Muscle layer of colon (tissue), 2 donors: Measurements from ENCODE around the gene SLX4IP.

Experiments used
- H3K27ac ChIP-seq: one replicate; pipeline ENCODE4 v1.7.0; 2013; ENCODE audit warnings: low read depth, mild to moderate bottlenecking, low read length, moderate library complexity
- H3K27me3 ChIP-seq, 2 donors: one replicate each; pipeline ENCODE4 v1.7.0; 2013; ENCODE audit warnings: low read length in 2 of 2, mild to moderate bottlenecking in 2 of 2; ENCODE audit not compliant: insufficient read depth in 2 of 2, control insufficient read depth in 1 of 2
- H3K36me3 ChIP-seq: one replicate; pipeline ENCODE4 v1.7.0; 2013; ENCODE audit warnings: mild to moderate bottlenecking, low read length; ENCODE audit not compliant: insufficient read depth
- H3K4me1 ChIP-seq: one replicate; pipeline ENCODE4 v1.7.0; 2013; ENCODE audit warnings: mild to moderate bottlenecking, low read length; ENCODE audit not compliant: insufficient read depth
- H3K4me3 ChIP-seq, 2 donors: one replicate each; pipeline ENCODE4 v1.7.0; 2013; ENCODE audit warnings: low read length in 2 of 2, low read depth in 1 of 2, mild to moderate bottlenecking in 1 of 2, moderate library complexity in 1 of 2
- H3K9ac ChIP-seq: one replicate; pipeline ENCODE4 v1.7.0; 2013; ENCODE audit warnings: low read length
- H3K9me3 ChIP-seq: one replicate; pipeline ENCODE4 v1.7.0; 2013; ENCODE audit warnings: mild to moderate bottlenecking, low read length
- donor health status: abdominal sarcoma.
- donor health status: Adenocarcinoma of cecum.

SLX4IP gene

DNA sequence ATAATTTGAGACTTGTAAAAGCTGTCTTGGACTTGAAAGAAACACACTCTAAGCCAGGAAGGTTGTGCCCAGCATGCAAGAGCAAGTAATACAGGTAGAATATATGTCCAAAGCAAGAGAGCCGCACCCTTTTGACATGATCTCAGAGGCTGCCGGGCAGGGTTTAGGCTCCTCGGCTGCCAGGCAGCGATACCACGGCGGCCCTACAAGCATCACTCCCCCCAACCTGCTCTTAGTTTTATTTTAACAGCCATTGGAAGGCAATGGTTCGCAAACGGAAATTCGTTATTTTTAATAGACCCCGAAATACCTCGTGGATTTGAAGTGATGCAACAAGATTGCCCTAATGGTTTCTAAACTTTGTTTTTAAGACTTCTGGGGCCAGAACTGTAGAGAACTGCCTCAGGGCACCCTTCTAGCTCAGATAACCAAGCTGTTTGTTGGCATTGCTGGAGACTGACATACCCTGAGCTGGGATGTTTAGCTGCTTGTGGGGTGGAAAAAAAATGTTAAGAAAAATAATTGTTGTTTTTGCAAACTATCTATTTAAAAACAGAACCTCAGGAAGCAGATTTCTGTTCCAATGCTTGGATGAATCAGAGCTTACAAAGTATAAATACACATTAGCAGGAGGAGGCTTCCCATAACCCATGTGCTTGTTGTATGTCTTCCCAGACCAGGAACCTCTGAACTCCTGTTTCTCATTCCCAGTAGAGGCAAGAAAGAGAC, 199.7 kb downstream of the SLX4IP start:
- Histone ChIP-seq H3K4me3 (no peak overlapping the region), H3K27me3 (no peaks in the 10 kb centered on the region), H3K4me1 (peaks cover 57% of the 10 kb centered on the region), H3K9me3 (no peaks in the 10 kb centered on the region), H3K9ac (no peak overlapping the region), H3K36me3 (peaks cover 9% of the 10 kb centered on the region), H3K27ac (no peak overlapping the region)

GRCh38 chr20:10635476-10636208, 200.5 kb downstream of the SLX4IP start:
- Histone ChIP-seq H3K27ac (peak overlapping the region; percentile 54), H3K27me3 (no peaks in the 10 kb centered on the region), H3K9me3 (no peaks in the 10 kb centered on the region), H3K4me1 (peaks cover 57% of the 10 kb centered on the region), H3K36me3 (peaks cover 17% of the 10 kb centered on the region), H3K4me3 (no peak overlapping the region), H3K9ac (no peak overlapping the region)

DNA sequence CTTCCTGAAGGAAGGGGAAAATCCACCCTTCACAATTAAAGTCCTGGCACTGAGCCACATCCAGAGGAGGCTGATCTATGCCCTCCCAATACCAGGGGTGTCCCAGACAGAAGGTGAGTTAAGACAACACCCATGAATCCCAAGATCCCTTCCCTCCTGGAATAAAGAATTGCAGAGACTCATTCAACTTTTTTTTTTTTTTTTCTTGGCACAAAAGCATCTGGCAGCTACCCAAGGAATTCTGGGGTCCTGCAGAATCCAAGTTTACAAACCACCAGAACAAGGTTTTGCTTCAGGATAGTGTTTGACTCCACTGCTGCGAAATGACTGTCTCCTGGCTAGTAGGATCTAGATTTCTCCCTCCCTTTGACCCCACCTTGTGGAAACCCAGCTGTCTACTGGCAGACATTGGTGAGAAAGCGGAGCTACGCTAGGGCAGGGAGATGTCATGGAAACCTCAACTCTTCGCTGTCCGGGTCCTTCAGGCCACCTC, 201.3 kb downstream of the SLX4IP start:
- H3K9me3 ChIP-seq = no peaks in the 10 kb centered on the region
- H3K36me3 ChIP-seq = peaks cover 24% of the 10 kb centered on the region
- H3K27ac ChIP-seq = peak overlapping the region; percentile 54
- H3K9ac ChIP-seq = no peak overlapping the region
- peak overlapping the region in 1 of 2 donors; percentile 15 for H3K4me3 ChIP-seq
- no peaks in the 10 kb centered on the region for H3K27me3 ChIP-seq
- peaks cover 57% of the 10 kb centered on the region for H3K4me1 ChIP-seq

GRCh38 chr20:10637031-10637559, 202.0 kb downstream of the SLX4IP start:
- peak overlapping the region; percentile 54 for H3K27ac ChIP-seq
- H3K27me3 ChIP-seq = no peaks in the 10 kb centered on the region
- peaks cover 57% of the 10 kb centered on the region for H3K4me1 ChIP-seq
- no peak overlapping the region for H3K9ac ChIP-seq
- H3K4me3 ChIP-seq = peak overlapping the region in 1 of 2 donors; percentile 15
- H3K9me3 ChIP-seq = no peaks in the 10 kb centered on the region
- H3K36me3 ChIP-seq = peaks cover 32% of the 10 kb centered on the region

- no peaks in the 10 kb centered on the region for H3K27me3 ChIP-seq
- H3K9ac ChIP-seq = no peak overlapping the region
- H3K36me3 ChIP-seq = peaks cover 36% of the 10 kb centered on the region
- H3K4me3 ChIP-seq = no peak overlapping the region
- H3K27ac ChIP-seq = peak overlapping the region; percentile 54
- H3K9me3 ChIP-seq = no peaks in the 10 kb centered on the region
- H3K4me1 ChIP-seq = peaks cover 55% of the 10 kb centered on the region
These were observed 202.5 kb downstream of the SLX4IP start for GRCh38 chr20:10637563-10637962.

DNA sequence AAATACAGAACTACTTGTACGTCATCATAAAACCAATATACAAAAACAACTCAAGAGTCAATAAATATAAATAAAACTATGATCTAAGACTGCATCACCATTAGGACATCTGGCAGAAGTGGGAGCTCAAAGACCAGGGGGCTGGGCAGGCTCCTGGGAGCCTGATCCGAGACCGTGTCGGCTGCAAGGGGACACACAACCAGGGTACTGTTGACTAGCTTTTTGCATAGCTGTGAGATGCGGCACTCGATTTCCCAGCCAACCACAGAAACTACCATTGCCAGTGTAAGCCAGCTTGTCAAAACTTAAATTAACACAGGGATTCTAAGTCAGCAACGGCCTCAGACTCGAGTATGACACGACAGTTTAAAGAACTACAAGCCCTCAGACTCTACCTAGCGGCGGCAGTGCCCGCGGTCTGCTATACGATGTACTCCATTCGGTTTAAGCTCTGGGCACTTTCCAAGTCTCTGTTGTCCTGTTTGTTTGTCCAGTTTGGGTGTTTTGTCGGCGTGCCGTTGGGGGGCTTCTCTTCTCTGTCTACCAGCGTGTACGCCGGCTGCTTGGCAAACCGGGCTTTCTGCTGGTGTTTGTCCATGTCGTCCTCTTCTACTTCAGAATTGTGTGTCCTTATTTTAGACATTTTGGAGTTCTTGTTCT, 204.1 kb downstream of the SLX4IP start:
- H3K9ac ChIP-seq = no peak overlapping the region
- no peaks in the 10 kb centered on the region for H3K27me3 ChIP-seq
- peak overlapping the region; percentile 13 for H3K27ac ChIP-seq
- no peaks in the 10 kb centered on the region for H3K9me3 ChIP-seq
- peaks cover 52% of the 10 kb centered on the region for H3K36me3 ChIP-seq
- H3K4me3 ChIP-seq = no peak overlapping the region
- H3K4me1 ChIP-seq = peaks cover 55% of the 10 kb centered on the region

- no peak overlapping the region for H3K9ac ChIP-seq
- H3K4me1 ChIP-seq = peaks cover 48% of the 10 kb centered on the region
- no peak overlapping the region for H3K4me3 ChIP-seq
These were observed 204.8 kb downstream of the SLX4IP start for GRCh38 chr20:10639737-10640556.

GRCh38 chr20:10640897-10641296, 205.8 kb downstream of the SLX4IP start:
- H3K36me3 ChIP-seq = peaks cover 69% of the 10 kb centered on the region
- peaks cover 38% of the 10 kb centered on the region for H3K4me1 ChIP-seq
- H3K9me3 ChIP-seq = no peaks in the 10 kb centered on the region
- H3K4me3 ChIP-seq = no peak overlapping the region
- H3K27me3 ChIP-seq = no peaks in the 10 kb centered on the region
- no peak overlapping the region for H3K9ac ChIP-seq
- no peak overlapping the region for H3K27ac ChIP-seq

More at GRCh38 chr20:10639737-10640556, 204.8 kb downstream of the SLX4IP start:
- no peaks in the 10 kb centered on the region for H3K9me3 ChIP-seq
- H3K27me3 ChIP-seq = no peaks in the 10 kb centered on the region
- peaks cover 60% of the 10 kb centered on the region for H3K36me3 ChIP-seq
- peak overlapping the region; percentile 37 for H3K27ac ChIP-seq

GRCh38 chr20:10641467-10641866, 206.4 kb downstream of the SLX4IP start:
- H3K27ac ChIP-seq = no peak overlapping the region

DNA sequence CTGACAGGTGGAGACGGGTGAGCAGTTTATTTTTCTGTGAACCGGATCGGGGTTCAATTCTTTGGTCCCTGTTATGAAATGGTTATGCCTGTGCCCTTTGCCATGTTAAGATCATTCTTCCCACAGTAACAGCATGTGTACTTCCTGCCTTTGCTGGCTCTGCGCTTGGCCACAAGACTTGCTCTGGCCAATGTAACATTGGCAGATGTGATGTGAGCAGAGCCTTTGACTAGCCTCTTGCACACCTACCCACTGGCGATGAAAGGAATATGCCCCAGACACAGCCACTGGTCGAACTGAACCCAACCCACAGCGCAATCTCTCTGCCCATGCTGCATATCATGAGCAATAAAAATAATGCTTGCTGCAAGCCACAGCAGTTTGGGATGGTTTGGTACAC, 206.8 kb downstream of the SLX4IP start:
- peaks cover 79% of the 10 kb centered on the region for H3K36me3 ChIP-seq

More at GRCh38 chr20:10641467-10641866, 206.4 kb downstream of the SLX4IP start:
- Histone ChIP-seq H3K27me3 (no peaks in the 10 kb centered on the region), H3K4me1 (peaks cover 33% of the 10 kb centered on the region), H3K4me3 (no peak overlapping the region), H3K9ac (no peak overlapping the region), H3K9me3 (no peaks in the 10 kb centered on the region), H3K36me3 (peaks cover 74% of the 10 kb centered on the region)

More for the DNA sequence above, 206.8 kb downstream of the SLX4IP start:
- Histone ChIP-seq H3K4me3 (no peak overlapping the region), H3K9me3 (no peaks in the 10 kb centered on the region), H3K27ac (no peak overlapping the region), H3K27me3 (no peaks in the 10 kb centered on the region), H3K4me1 (peaks cover 29% of the 10 kb centered on the region), H3K9ac (no peak overlapping the region)
